HepG2 (cell line): Measurements from ENCODE around the gene ZMPSTE24. TPM values are rescaled to one million over a fixed set of nuclear protein-coding genes. Genes with fewer than 3 reads are reported as not detected.

ENCODE experiments used
- ATAD3A ChIP-seq: sonication (generic); formaldehyde crosslinking; IDR thresholded peaks from 2 replicates; pipeline ENCODE4 v1.4.0; 2020; ENCODE audit warnings: missing genetic modification reagents
- BCL6 ChIP-seq: IDR thresholded peaks from 2 replicates; pipeline ENCODE4 v1.6.1; 2016; ENCODE audit warnings: missing genetic modification reagents, missing compliant biosample characterization
- CEBPG ChIP-seq: IDR thresholded peaks from 2 replicates; pipeline ENCODE4 v1.6.1; 2016
- CTCF ChIP-seq: sonication (generic); formaldehyde crosslinking; IDR thresholded peaks from 2 replicates; pipeline ENCODE4 v1.5.0; 2020; ENCODE audit warnings: mild to moderate bottlenecking, missing genetic modification reagents, moderate library complexity
- EHMT2 ChIP-seq: fragments of 200-600 bp; sonication (generic); IDR thresholded peaks from 2 replicates; pipeline ENCODE4 v1.7.0; 2017; ENCODE audit warnings: antibody characterized with exemption, low read depth, low read length, borderline replicate concordance
- KDM2A ChIP-seq: sonication (generic); formaldehyde crosslinking; IDR thresholded peaks from 2 replicates; pipeline ENCODE4 v1.4.0; 2020; ENCODE audit warnings: low read depth, missing genetic modification reagents, borderline replicate concordance
- MED8 ChIP-seq: sonication (generic); formaldehyde crosslinking; IDR thresholded peaks from 2 replicates; pipeline ENCODE4 v1.8.1; 2023; ENCODE audit warnings: mild to moderate bottlenecking, missing genetic modification reagents; ENCODE audit not compliant: insufficient replicate concordance
- MYC ChIP-seq: sonication (generic); formaldehyde crosslinking; IDR thresholded peaks from 2 replicates; pipeline ENCODE4 v1.9.0; 2021; ENCODE audit warnings: missing genetic modification reagents, borderline replicate concordance
- PHF8 ChIP-seq: sonication (generic); formaldehyde crosslinking; IDR thresholded peaks from 2 replicates; pipeline ENCODE4 v1.5.0; 2020; ENCODE audit warnings: missing genetic modification reagents
- PPARG ChIP-seq: conservative IDR thresholded peaks from 2 replicates; pipeline ENCODE4 v1.6.1; 2016; ENCODE audit warnings: missing biosample characterization, missing genetic modification reagents
- SOX5 ChIP-seq: IDR thresholded peaks from 2 replicates; pipeline ENCODE4 v1.6.1; 2016; ENCODE audit warnings: borderline replicate concordance
- ZBTB20 ChIP-seq: sonication (generic); formaldehyde crosslinking; IDR thresholded peaks from 2 replicates; pipeline ENCODE4 v1.8.1; 2023; ENCODE audit warnings: missing genetic modification reagents, low read depth, mild to moderate bottlenecking, borderline replicate concordance
- ZBTB25 ChIP-seq: IDR thresholded peaks from 2 replicates; pipeline ENCODE4 v1.6.1; 2018; ENCODE audit warnings: missing genetic modification reagents
- ZBTB38 ChIP-seq: sonication (generic); formaldehyde crosslinking; IDR thresholded peaks from 2 replicates; pipeline ENCODE4 v1.5.1; 2020; ENCODE audit warnings: mild to moderate bottlenecking, missing genetic modification reagents
- ZMYM2 ChIP-seq: sonication (generic); formaldehyde crosslinking; IDR thresholded peaks from 2 replicates; pipeline ENCODE4 v1.8.0; 2022; ENCODE audit warnings: mild to moderate bottlenecking, missing genetic modification reagents
- ZNF251 ChIP-seq: sonication (generic); formaldehyde crosslinking; IDR thresholded peaks from 2 replicates; pipeline ENCODE4 v1.9.0; 2021; ENCODE audit warnings: mild to moderate bottlenecking, missing genetic modification reagents
- ZNF33B ChIP-seq: sonication (generic); formaldehyde crosslinking; IDR thresholded peaks from 2 replicates; pipeline ENCODE4 v1.5.1; 2020; ENCODE audit warnings: mild to moderate bottlenecking, missing genetic modification reagents
- ZNF343 ChIP-seq: sonication (generic); formaldehyde crosslinking; IDR thresholded peaks from 2 replicates; pipeline ENCODE4 v1.4.0; 2020; ENCODE audit warnings: mild to moderate bottlenecking, missing genetic modification reagents
- ZNF350 ChIP-seq: sonication (generic); formaldehyde crosslinking; IDR thresholded peaks from 2 replicates; pipeline ENCODE4 v1.4.0; 2020; ENCODE audit warnings: mild to moderate bottlenecking, low read depth, missing genetic modification reagents, borderline replicate concordance
- ZNF501 ChIP-seq: sonication (generic); formaldehyde crosslinking; IDR thresholded peaks from 2 replicates; pipeline ENCODE4 v1.5.1; 2020; ENCODE audit warnings: mild to moderate bottlenecking, moderate library complexity, missing genetic modification reagents
- ZNF878 ChIP-seq: sonication (generic); formaldehyde crosslinking; IDR thresholded peaks from 2 replicates; pipeline ENCODE4 v1.8.1; 2023; ENCODE audit warnings: mild to moderate bottlenecking, missing genetic modification reagents, moderate library complexity
- ZNF891 ChIP-seq: sonication (generic); formaldehyde crosslinking; IDR thresholded peaks from 2 replicates; pipeline ENCODE4 v1.5.0; 2020; ENCODE audit warnings: mild to moderate bottlenecking, missing genetic modification reagents
- polyA plus RNA-seq, 8 experiments: library from polyadenylated mRNA; depleted of rRNA in 3 of 8; stranded (reverse) in 7 of 8; unstranded in 1 of 8; fragments of >200 nt; fragmentation: Illumina TruSeq in 4 of 8; extraction: Trizol in 4 of 8; gene quantifications; 2 replicates each; pipeline versions ENCODE4 v1.2.1 to v1.2.3, GENCODE V29; 2011 to 2016; ENCODE audit warnings: low read depth in 4 of 8, missing spikeins in 1 of 8, mixed read lengths in 1 of 8; ENCODE audit not compliant: insufficient read depth in 1 of 8
- total RNA-seq, 5 experiments: library from RNA; depleted of rRNA; stranded (reverse); fragments of >200 nt; fragmentation: Illumina TruSeq; extraction: Trizol; gene quantifications; 2 replicates each; pipeline ENCODE4 v1.2.3, GENCODE V29; 2016; ENCODE audit warnings: low read depth in 1 of 5
- TF ChIP-seq, protein P1 (sequence below): sonication (generic); formaldehyde crosslinking; IDR thresholded peaks from 2 replicates; pipeline ENCODE4 v1.5.0; 2020; ENCODE audit warnings: mild to moderate bottlenecking, missing genetic modification reagents
- TF ChIP-seq, protein P2 (sequence below): sonication (generic); formaldehyde crosslinking; conservative IDR thresholded peaks from 2 replicates; pipeline ENCODE4 v1.8.0; 2022; ENCODE audit warnings: low read depth, missing genetic modification reagents

The ZMPSTE24 gene
- total and polyA plus RNA-seq, 2 of the 13 experiments (the other 11 are each of a cell fraction or from before 2014, with no cell fraction given) = 13.6 to 60.2 TPM

GRCh38 chr1:40257688-40258444, at the start of gene ZMPSTE24 (continued):
- TF ChIP-seq MYC (CRISPR knock-in tag) = peak; percentile 93; the same call in 1 of the 2 replicates
- TF ChIP-seq EHMT2 = no peak; the same call in 1 of the 2 replicates
- peak; percentile 36; the same call in 1 of the 2 replicates for TF ChIP-seq CEBPG (CRISPR knock-in tag)
- TF ChIP-seq ZNF350 (CRISPR knock-in tag) = peak; percentile 95
- TF ChIP-seq, protein P1, sequence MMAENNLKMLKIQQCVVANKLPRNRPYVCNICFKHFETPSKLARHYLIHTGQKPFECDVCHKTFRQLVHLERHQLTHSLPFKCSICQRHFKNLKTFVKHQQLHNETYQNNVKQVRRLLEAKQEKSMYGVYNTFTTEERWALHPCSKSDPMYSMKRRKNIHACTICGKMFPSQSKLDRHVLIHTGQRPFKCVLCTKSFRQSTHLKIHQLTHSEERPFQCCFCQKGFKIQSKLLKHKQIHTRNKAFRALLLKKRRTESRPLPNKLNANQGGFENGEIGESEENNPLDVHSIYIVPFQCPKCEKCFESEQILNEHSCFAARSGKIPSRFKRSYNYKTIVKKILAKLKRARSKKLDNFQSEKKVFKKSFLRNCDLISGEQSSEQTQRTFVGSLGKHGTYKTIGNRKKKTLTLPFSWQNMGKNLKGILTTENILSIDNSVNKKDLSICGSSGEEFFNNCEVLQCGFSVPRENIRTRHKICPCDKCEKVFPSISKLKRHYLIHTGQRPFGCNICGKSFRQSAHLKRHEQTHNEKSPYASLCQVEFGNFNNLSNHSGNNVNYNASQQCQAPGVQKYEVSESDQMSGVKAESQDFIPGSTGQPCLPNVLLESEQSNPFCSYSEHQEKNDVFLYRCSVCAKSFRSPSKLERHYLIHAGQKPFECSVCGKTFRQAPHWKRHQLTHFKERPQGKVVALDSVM (CRISPR knock-in tag) = peak; percentile 68; the same call in 1 of the 2 replicates
- TF ChIP-seq ZMYM2 = peak; percentile 74
- peak; percentile 98 for TF ChIP-seq PHF8 (CRISPR knock-in tag)
- peak; percentile 97 for TF ChIP-seq ZNF501 (CRISPR knock-in tag)
- TF ChIP-seq SOX5 (CRISPR knock-in tag) = peak; percentile 47; the same call in 1 of the 2 replicates
- peak; percentile 95 for TF ChIP-seq ZBTB25
- TF ChIP-seq ZNF878 (CRISPR knock-in tag) = peak; percentile 80; the same call in 1 of the 2 replicates
- TF ChIP-seq ZNF891 (CRISPR knock-in tag) = peak; percentile 90
- TF ChIP-seq ZNF343 = no peak; the same call in 1 of the 2 replicates
- peak; percentile 95 for TF ChIP-seq KDM2A (CRISPR knock-in tag)
- no peak for TF ChIP-seq ATAD3A (CRISPR knock-in tag)
- peak; percentile 63; the same call in 1 of the 2 replicates for TF ChIP-seq ZBTB38 (CRISPR knock-in tag)
- TF ChIP-seq, protein P2, sequence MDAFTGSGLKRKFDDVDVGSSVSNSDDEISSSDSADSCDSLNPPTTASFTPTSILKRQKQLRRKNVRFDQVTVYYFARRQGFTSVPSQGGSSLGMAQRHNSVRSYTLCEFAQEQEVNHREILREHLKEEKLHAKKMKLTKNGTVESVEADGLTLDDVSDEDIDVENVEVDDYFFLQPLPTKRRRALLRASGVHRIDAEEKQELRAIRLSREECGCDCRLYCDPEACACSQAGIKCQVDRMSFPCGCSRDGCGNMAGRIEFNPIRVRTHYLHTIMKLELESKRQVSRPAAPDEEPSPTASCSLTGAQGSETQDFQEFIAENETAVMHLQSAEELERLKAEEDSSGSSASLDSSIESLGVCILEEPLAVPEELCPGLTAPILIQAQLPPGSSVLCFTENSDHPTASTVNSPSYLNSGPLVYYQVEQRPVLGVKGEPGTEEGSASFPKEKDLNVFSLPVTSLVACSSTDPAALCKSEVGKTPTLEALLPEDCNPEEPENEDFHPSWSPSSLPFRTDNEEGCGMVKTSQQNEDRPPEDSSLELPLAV (CRISPR knock-in tag) = no peak
- peak; percentile 81 for TF ChIP-seq MED8
- no peak for TF ChIP-seq ZNF251 (CRISPR knock-in tag)
- TF ChIP-seq ZBTB20 (CRISPR knock-in tag) = 0 out of 2 replicates have a peak, but pooled peaks have one; percentile 45
- TF ChIP-seq PPARG (CRISPR knock-in tag) = 0 out of 2 replicates have a peak, but pooled peaks have one; percentile 40
- 0 out of 2 replicates have a peak, but pooled peaks have one; percentile 27 for TF ChIP-seq CTCF (CRISPR knock-in tag)
- TF ChIP-seq ZNF33B (CRISPR knock-in tag) = peak; percentile 61
- TF ChIP-seq BCL6 = peak; percentile 52; the same call in 1 of the 2 replicates
